ENCODE results near the gene LILRB3.
"Not testable (repeated sequence)": the region's sequence is repeated elsewhere in the genome, so short reads cannot be mapped to it uniquely, and the experiment has no call there.

Gene LILRB3

GRCh38 chr19:54223937-54224281 lies 1.1 kb upstream of the LILRB3 start:
- H3K18ac ChIP-seq (ENCODE audit: low read length); H3K9me3 ChIP-seq (ENCODE audit: insufficient read depth, low read depth, low read length); H3K4me2 ChIP-seq (ENCODE audit: low read length); H4K91ac ChIP-seq (ENCODE audit: low read depth, low read length); H3K27me3 ChIP-seq (ENCODE audit: insufficient read depth, low read length); DNase-seq; H3K79me2 ChIP-seq (ENCODE audit: control insufficient read depth, insufficient read depth, low read length, poor library complexity); H3K36me3 ChIP-seq (ENCODE audit: control insufficient read depth in 1 of 2, insufficient read depth in 2 of 2, low read length in 2 of 2); H2AFZ ChIP-seq (ENCODE audit: insufficient read depth, low read length, poor library complexity); H2BK5ac ChIP-seq (ENCODE audit: low read depth, low read length, poor library complexity); H4K8ac ChIP-seq (ENCODE audit: low read depth, low read length); H3K9ac ChIP-seq (ENCODE audit: low read length); H3K79me1 ChIP-seq (ENCODE audit: low read length); H4K12ac ChIP-seq (ENCODE audit: low read depth, low read length); H3K4me1 ChIP-seq (ENCODE audit: control insufficient read depth in 1 of 2, insufficient read depth in 2 of 2, low read length in 2 of 2); H3K27ac ChIP-seq (ENCODE audit: low read depth, low read length); H2BK120ac ChIP-seq (ENCODE audit: insufficient read depth, low read length, poor library complexity); H3K23ac ChIP-seq (ENCODE audit: low read length); H3K14ac ChIP-seq (ENCODE audit: low read length); H3K4me3 ChIP-seq (ENCODE audit: low read depth, low read length); H3K4ac ChIP-seq (ENCODE audit: low read depth, low read length); H2BK12ac ChIP-seq (ENCODE audit: low read length); H2AK5ac ChIP-seq (ENCODE audit: low read length): not testable (repeated sequence)
- no CpG with 5 or more reads among the region's 5 CpGs for WGBS (ENCODE audit: extremely low coverage, insufficient coverage, insufficient read length)

- not testable (repeated sequence) for H2BK120ac ChIP-seq (ENCODE audit: insufficient read depth, low read length, poor library complexity); H2BK12ac ChIP-seq (ENCODE audit: low read length); H3K4me2 ChIP-seq (ENCODE audit: low read length); H3K4ac ChIP-seq (ENCODE audit: low read depth, low read length); H3K79me1 ChIP-seq (ENCODE audit: low read length); H3K23ac ChIP-seq (ENCODE audit: low read length); H4K8ac ChIP-seq (ENCODE audit: low read depth, low read length); H3K27ac ChIP-seq (ENCODE audit: low read depth, low read length); H3K4me3 ChIP-seq (ENCODE audit: low read depth, low read length); H4K91ac ChIP-seq (ENCODE audit: low read depth, low read length); H3K14ac ChIP-seq (ENCODE audit: low read length); H2AK5ac ChIP-seq (ENCODE audit: low read length); H3K9me3 ChIP-seq (ENCODE audit: insufficient read depth, low read depth, low read length); H3K79me2 ChIP-seq (ENCODE audit: control insufficient read depth, insufficient read depth, low read length, poor library complexity); H2BK5ac ChIP-seq (ENCODE audit: low read depth, low read length, poor library complexity); H3K4me1 ChIP-seq (ENCODE audit: control insufficient read depth in 1 of 2, insufficient read depth in 2 of 2, low read length in 2 of 2); H3K36me3 ChIP-seq (ENCODE audit: control insufficient read depth in 1 of 2, insufficient read depth in 2 of 2, low read length in 2 of 2); H3K9ac ChIP-seq (ENCODE audit: low read length); H2AFZ ChIP-seq (ENCODE audit: insufficient read depth, low read length, poor library complexity); H3K18ac ChIP-seq (ENCODE audit: low read length); H4K12ac ChIP-seq (ENCODE audit: low read depth, low read length); DNase-seq; H3K27me3 ChIP-seq (ENCODE audit: insufficient read depth, low read length)
- WGBS (ENCODE audit: extremely low coverage, insufficient coverage, insufficient read length), result no CpG with 5 or more reads among the region's 14 CpGs
These were observed 600 bp upstream of the LILRB3 start for GRCh38 chr19:54223277-54223936.

GRCh38 chr19:54221947-54222346 lies 860 bp downstream of the LILRB3 start:
- H3K27me3 ChIP-seq (ENCODE audit: insufficient read depth, low read length); H3K4ac ChIP-seq (ENCODE audit: low read depth, low read length); H2BK5ac ChIP-seq (ENCODE audit: low read depth, low read length, poor library complexity); H4K91ac ChIP-seq (ENCODE audit: low read depth, low read length); H3K27ac ChIP-seq (ENCODE audit: low read depth, low read length); H3K23ac ChIP-seq (ENCODE audit: low read length); DNase-seq; H3K79me1 ChIP-seq (ENCODE audit: low read length); H3K14ac ChIP-seq (ENCODE audit: low read length); H3K79me2 ChIP-seq (ENCODE audit: control insufficient read depth, insufficient read depth, low read length, poor library complexity); H2AK5ac ChIP-seq (ENCODE audit: low read length); H3K9ac ChIP-seq (ENCODE audit: low read length); H2AFZ ChIP-seq (ENCODE audit: insufficient read depth, low read length, poor library complexity); H3K36me3 ChIP-seq (ENCODE audit: control insufficient read depth in 1 of 2, insufficient read depth in 2 of 2, low read length in 2 of 2); H2BK12ac ChIP-seq (ENCODE audit: low read length); H2BK120ac ChIP-seq (ENCODE audit: insufficient read depth, low read length, poor library complexity); H3K4me3 ChIP-seq (ENCODE audit: low read depth, low read length); H4K8ac ChIP-seq (ENCODE audit: low read depth, low read length); H3K4me2 ChIP-seq (ENCODE audit: low read length); H3K18ac ChIP-seq (ENCODE audit: low read length); H4K12ac ChIP-seq (ENCODE audit: low read depth, low read length); H3K4me1 ChIP-seq (ENCODE audit: control insufficient read depth in 1 of 2, insufficient read depth in 2 of 2, low read length in 2 of 2); H3K9me3 ChIP-seq (ENCODE audit: insufficient read depth, low read depth, low read length): not testable (repeated sequence)
- no CpG with 5 or more reads among the region's 7 CpGs for WGBS (ENCODE audit: extremely low coverage, insufficient coverage, insufficient read length)

- not testable (repeated sequence) for H2AFZ ChIP-seq (ENCODE audit: insufficient read depth, low read length, poor library complexity); H2BK120ac ChIP-seq (ENCODE audit: insufficient read depth, low read length, poor library complexity); H2AK5ac ChIP-seq (ENCODE audit: low read length); H2BK5ac ChIP-seq (ENCODE audit: low read depth, low read length, poor library complexity); H3K4me3 ChIP-seq (ENCODE audit: low read depth, low read length); H4K8ac ChIP-seq (ENCODE audit: low read depth, low read length); H3K4me2 ChIP-seq (ENCODE audit: low read length); DNase-seq; H3K27me3 ChIP-seq (ENCODE audit: insufficient read depth, low read length); H3K9me3 ChIP-seq (ENCODE audit: insufficient read depth, low read depth, low read length); H3K4ac ChIP-seq (ENCODE audit: low read depth, low read length); H3K14ac ChIP-seq (ENCODE audit: low read length); H4K91ac ChIP-seq (ENCODE audit: low read depth, low read length); H3K79me2 ChIP-seq (ENCODE audit: control insufficient read depth, insufficient read depth, low read length, poor library complexity); H2BK12ac ChIP-seq (ENCODE audit: low read length); H3K23ac ChIP-seq (ENCODE audit: low read length); H3K18ac ChIP-seq (ENCODE audit: low read length); H3K9ac ChIP-seq (ENCODE audit: low read length); H3K27ac ChIP-seq (ENCODE audit: low read depth, low read length); H3K36me3 ChIP-seq (ENCODE audit: control insufficient read depth in 1 of 2, insufficient read depth in 2 of 2, low read length in 2 of 2); H3K79me1 ChIP-seq (ENCODE audit: low read length); H4K12ac ChIP-seq (ENCODE audit: low read depth, low read length)
- WGBS (ENCODE audit: extremely low coverage, insufficient coverage, insufficient read length), result no CpG with 5 or more reads among the region's 5 CpGs
- peaks cover 11% of the 10 kb centered on the region in 2 experiments for H3K4me1 ChIP-seq (ENCODE audit: control insufficient read depth in 1 of 2, insufficient read depth in 2 of 2, low read length in 2 of 2)
These were observed 3.1 kb downstream of the LILRB3 start for GRCh38 chr19:54219702-54220101.

Data from trophoblast cell (in vitro differentiated cells and primary cell).